Renal pelvis (tissue), 4 donors: Measurements from ENCODE around the gene RFNG. TPM values are rescaled to one million over a fixed set of nuclear protein-coding genes. Genes with fewer than 3 reads are reported as not detected.

Experiments used
- DNase-seq: peaks from one replicate; pipeline ENCODE4 v3.0.0-alpha.2; 2013
- polyA plus RNA-seq, 3 donors: library from polyadenylated mRNA; unstranded; fragments of 120-200 nt; gene quantifications; one replicate each; pipeline ENCODE4 v1.2.1, GENCODE V29; 2013; ENCODE audit not compliant: insufficient read length in 3 of 3

RFNG gene
- polyA plus RNA-seq, 3 donors: 49.4 to 56.6 (median 54.8) TPM

GRCh38 chr17:82061047-82061925 lies 9.7 kb upstream of the RFNG start:
- no peak for DNase-seq

GRCh38 chr17:82060614-82061013 lies 9.0 kb upstream of the RFNG start:
- DNase-seq: no peak

GRCh38 chr17:82060001-82060380 lies 8.4 kb upstream of the RFNG start:
- DNase-seq: no peak

GRCh38 chr17:82059272-82060000 lies 7.8 kb upstream of the RFNG start:
- no peak for DNase-seq

GRCh38 chr17:82058855-82059249 lies 7.2 kb upstream of the RFNG start:
- DNase-seq: no peak

- no peak for DNase-seq
These were observed 6.7 kb upstream of the RFNG start for GRCh38 chr17:82058230-82058854.

- DNase-seq: no peak
These were observed 5.4 kb upstream of the RFNG start for GRCh38 chr17:82056729-82057621.

- no peak for DNase-seq
These were observed 4.5 kb upstream of the RFNG start for GRCh38 chr17:82055965-82056728.

- no peak for DNase-seq
These were observed 3.7 kb upstream of the RFNG start for GRCh38 chr17:82055023-82055964.

GRCh38 chr17:82054351-82055022 lies 2.9 kb upstream of the RFNG start:
- no peak for DNase-seq

- no peak for DNase-seq
These were observed 2.1 kb upstream of the RFNG start for GRCh38 chr17:82053556-82054263.

GRCh38 chr17:82053130-82053529 lies 1.5 kb upstream of the RFNG start:
- DNase-seq: no peak

GRCh38 chr17:82052638-82053059 lies 1.0 kb upstream of the RFNG start:
- DNase-seq: no peak

GRCh38 chr17:82050761-82051641 lies 610 bp downstream of the RFNG start:
- no peak for DNase-seq

- DNase-seq: no peak
These were observed 1.4 kb downstream of the RFNG start for GRCh38 chr17:82050152-82050760.

- DNase-seq: no peak
These were observed 2.1 kb downstream of the RFNG start for GRCh38 chr17:82049521-82049971.

GRCh38 chr17:82049106-82049505 lies 2.5 kb downstream of the RFNG start:
- DNase-seq: no peak
